ENCODE results near the gene BDP1.
"Not testable (repeated sequence)": the region's sequence is repeated elsewhere in the genome, so short reads cannot be mapped to it uniquely, and the experiment has no call there.

The BDP1 gene

GRCh38 chr5:71455427-71456361, at the start of gene BDP1:
Gene BDP1 (plus strand): TSS chr5:71455651. CDS start chr5:71455878, 227 bp downstream.
- DNase-seq: peak; percentile 37

GRCh38 chr5:71410088-71410487, 45.4 kb upstream of the BDP1 start:
- not testable (repeated sequence) for DNase-seq

GRCh38 chr5:71415626-71416025, 39.8 kb upstream of the BDP1 start:
- not testable (repeated sequence) for DNase-seq

- DNase-seq: not testable (repeated sequence)
These were observed 37.4 kb upstream of the BDP1 start for GRCh38 chr5:71418026-71418425.

- not testable (repeated sequence) for DNase-seq
These were observed 34.2 kb upstream of the BDP1 start for GRCh38 chr5:71421278-71421677.

GRCh38 chr5:71423896-71424295, 31.6 kb upstream of the BDP1 start:
- DNase-seq: not testable (repeated sequence)

- not testable (repeated sequence) for DNase-seq
These were observed 28.6 kb upstream of the BDP1 start for GRCh38 chr5:71426686-71427474.

- not testable (repeated sequence) for DNase-seq
These were observed 23.0 kb upstream of the BDP1 start for GRCh38 chr5:71432410-71432809.

- DNase-seq: not testable (repeated sequence)
These were observed 20.6 kb upstream of the BDP1 start for GRCh38 chr5:71434825-71435224.

- not testable (repeated sequence) for DNase-seq
These were observed 13.9 kb upstream of the BDP1 start for GRCh38 chr5:71441564-71441963.

GRCh38 chr5:71443891-71444290, 11.6 kb upstream of the BDP1 start:
- DNase-seq: not testable (repeated sequence)

GRCh38 chr5:71445015-71445414, 10.4 kb upstream of the BDP1 start:
- not testable (repeated sequence) for DNase-seq

- not testable (repeated sequence) for DNase-seq
These were observed 9.8 kb upstream of the BDP1 start for GRCh38 chr5:71445523-71446152.

- DNase-seq: not testable (repeated sequence)
These were observed 8.8 kb upstream of the BDP1 start for GRCh38 chr5:71446540-71447216.

- not testable (repeated sequence) for DNase-seq
These were observed 8.1 kb upstream of the BDP1 start for GRCh38 chr5:71447218-71447808.

GRCh38 chr5:71452876-71453275, 2.6 kb upstream of the BDP1 start:
- DNase-seq: no peak

- no peak for DNase-seq
These were observed 538 bp upstream of the BDP1 start for GRCh38 chr5:71454913-71455312.

- no peak for DNase-seq
These were observed 902 bp downstream of the BDP1 start for GRCh38 chr5:71456362-71456743.

GRCh38 chr5:71457106-71457505, 1.7 kb downstream of the BDP1 start:
- no peak for DNase-seq

GRCh38 chr5:71460693-71461092, 5.2 kb downstream of the BDP1 start:
- no peak for DNase-seq

GRCh38 chr5:71461360-71461759, 5.9 kb downstream of the BDP1 start:
- no peak for DNase-seq

GRCh38 chr5:71471193-71471592, 15.7 kb downstream of the BDP1 start:
- no peak for DNase-seq
